RWPE1 (cell line): ENCODE measurements around the gene GSE1.

Source experiments
- CTCF ChIA-PET: fragments of 350-600 bp; sonication (Branson Sonifier 250); formaldehyde crosslinking; extraction: SDS; loops from one replicate; lab custom pipeline; 2021; lab: Yijun Ruan, JAX
- POLR2A ChIA-PET: fragments of 400-600 bp; formaldehyde crosslinking; extraction: SDS; loops from one replicate; lab custom pipeline; 2020; ENCODE audit warnings: antibody characterized with exemption; ENCODE audit not compliant: low non-redundant PET; lab: Yijun Ruan, JAX
- DNase-seq: peaks from one replicate; pipeline ENCODE4 v3.0.0; 2012; ENCODE audit warnings: low spot score
- H3K27ac ChIP-seq: fragments of 450-650 bp; 2 replicates; pipeline ENCODE4 v1.5.1; 2017
- CTCF ChIP-seq: fragments of 450-650 bp; conservative IDR thresholded peaks from 2 replicates; pipeline ENCODE4 v1.5.1; 2017; ENCODE audit warnings: low read depth, mild to moderate bottlenecking

The GSE1 gene

GRCh38 chr16:85654251-85655095, 41.4 kb downstream of the GSE1 start:
- TF ChIP-seq CTCF = no peak
- H3K27ac ChIP-seq = peak overlapping the region; percentile 72
- POLR2A ChIA-PET = no interaction called here
- CTCF ChIA-PET = interaction anchor here (1.0 kb wide), 1 partner anchor 38 kb away, joined by 4 read pairs; no protein-coding TSS in a partner anchor
- no peak for DNase-seq

GRCh38 chr16:85655216-85656129, 42.4 kb downstream of the GSE1 start:
- CTCF ChIA-PET = no interaction called here
- POLR2A ChIA-PET = no interaction called here
- no peak for TF ChIP-seq CTCF
- no peak for DNase-seq
- no peak overlapping the region; the same call in 1 of the 2 replicates for H3K27ac ChIP-seq

GRCh38 chr16:85656351-85657266, 43.5 kb downstream of the GSE1 start:
- no peak for TF ChIP-seq CTCF
- POLR2A ChIA-PET = no interaction called here
- CTCF ChIA-PET = no interaction called here
- no peak for DNase-seq
- H3K27ac ChIP-seq = peak overlapping the region; percentile 25

GRCh38 chr16:85657267-85657650, 44.1 kb downstream of the GSE1 start:
- DNase-seq = no peak
- ChIA-PET CTCF (interaction anchor here (0.6 kb wide), 1 partner anchor 250 kb away, joined by 3 read pairs; no protein-coding TSS in a partner anchor), POLR2A (no interaction called here)
- TF ChIP-seq CTCF = no peak
- peak overlapping the region; percentile 25 for H3K27ac ChIP-seq

- POLR2A ChIA-PET = no interaction called here
Observed at GRCh38 chr16:85657996-85658395, 44.9 kb downstream of the GSE1 start.

More at GRCh38 chr16:85657996-85658395, 44.9 kb downstream of the GSE1 start:
- 0 out of 2 replicates have a peak overlapping the region, but pooled peaks have one; percentile 19 for H3K27ac ChIP-seq
- no peak for DNase-seq
- TF ChIP-seq CTCF = no peak
- CTCF ChIA-PET = interaction anchor here (0.6 to 0.7 kb wide), 2 partner anchors 14 to 249 kb away, joined by 3 read pairs; no protein-coding TSS in a partner anchor
